ENCODE data around the gene CBX5. TPM values are rescaled to one million over a fixed set of nuclear protein-coding genes. Genes with fewer than 3 reads are reported as not detected.

CBX5 gene
- polyA plus RNA-seq, 1 donor (not counting 4 experiments of a cell fraction or from before 2014, with no cell fraction given) = 25.8 TPM

- Histone ChIP-seq H3K9ac (ENCODE audit: control insufficient read depth, extremely low read depth, insufficient read depth, low read length) (no peak overlapping the region), H3K9me1 (ENCODE audit: control insufficient read depth, extremely low read depth, insufficient read depth, low read length) (no peaks in the 10 kb centered on the region), H3K4me1 (ENCODE audit: control insufficient read depth, extremely low read depth, insufficient read depth, low read length) (peaks cover 7% of the 10 kb centered on the region), H3K9me3 (ENCODE audit: control insufficient read depth, low read depth, low read length) (no peaks in the 10 kb centered on the region), H3K79me2 (ENCODE audit: control insufficient read depth, insufficient read depth, low read length) (peaks cover 21% of the 10 kb centered on the region), H2AFZ (ENCODE audit: control insufficient read depth, low read length) (no peak overlapping the region), H3K27me3 (ENCODE audit: control insufficient read depth, extremely low read depth, insufficient read depth, low read length) (no peaks in the 10 kb centered on the region), H3K27ac (ENCODE audit: control insufficient read depth, insufficient read depth, low read length) (no peak overlapping the region), H3K4me3 (ENCODE audit: control insufficient read depth in 2 of 3, extremely low read depth in 1 of 3, insufficient read depth in 2 of 3, low read depth in 1 of 3, low read length in 3 of 3) (no peak overlapping the region), H3K4me2 (ENCODE audit: control insufficient read depth, extremely low read depth, insufficient read depth, low read depth, low read length) (no peak overlapping the region), H3K36me3 (ENCODE audit: control insufficient read depth in 2 of 2, extremely low read depth in 1 of 2, insufficient read depth in 2 of 2, low read length in 2 of 2) (peaks cover 8 to 18% of the 10 kb centered on the region in 2 experiments), H4K20me1 (ENCODE audit: control insufficient read depth, extremely low read depth, insufficient read depth, low read length) (no peaks in the 10 kb centered on the region)
- DNase-seq (ENCODE audit: low read depth, low spot score) = no peak
- TF ChIP-seq EZH2 (IDR thresholded peaks at IDR 0.05; ENCODE audit: low read length) (no peak), CTCF (optimal IDR thresholded peaks at IDR 0.05 in 1 of 3, IDR thresholded peaks at IDR 0.05 in 1 of 3, conservative IDR thresholded peaks at IDR 0.05 in 1 of 3; ENCODE audit: extremely low read depth in 1 of 3, insufficient read depth in 2 of 3, low read length in 3 of 3) (no peak)
- no peak for FAIRE-seq
- dilution Hi-C loops (cut with MboI; ENCODE audit: extremely low pct_ligation_motif_present, low sequenced_read_pairs) = no loop called here
These were observed 95.7 kb downstream of the CBX5 start for GRCh38 chr12:54184024-54184805.

- Histone ChIP-seq H3K9me3 (ENCODE audit: control insufficient read depth, low read depth, low read length) (no peaks in the 10 kb centered on the region), H3K36me3 (ENCODE audit: control insufficient read depth in 2 of 2, extremely low read depth in 1 of 2, insufficient read depth in 2 of 2, low read length in 2 of 2) (peaks cover 8 to 18% of the 10 kb centered on the region in 2 experiments), H3K4me3 (ENCODE audit: control insufficient read depth in 2 of 3, extremely low read depth in 1 of 3, insufficient read depth in 2 of 3, low read depth in 1 of 3, low read length in 3 of 3) (no peak overlapping the region), H3K9me1 (ENCODE audit: control insufficient read depth, extremely low read depth, insufficient read depth, low read length) (no peaks in the 10 kb centered on the region), H3K4me2 (ENCODE audit: control insufficient read depth, extremely low read depth, insufficient read depth, low read depth, low read length) (no peak overlapping the region), H3K4me1 (ENCODE audit: control insufficient read depth, extremely low read depth, insufficient read depth, low read length) (peaks cover 4% of the 10 kb centered on the region), H3K27ac (ENCODE audit: control insufficient read depth, insufficient read depth, low read length) (no peak overlapping the region), H3K27me3 (ENCODE audit: control insufficient read depth, extremely low read depth, insufficient read depth, low read length) (no peaks in the 10 kb centered on the region), H2AFZ (ENCODE audit: control insufficient read depth, low read length) (no peak overlapping the region), H4K20me1 (ENCODE audit: control insufficient read depth, extremely low read depth, insufficient read depth, low read length) (no peaks in the 10 kb centered on the region), H3K9ac (ENCODE audit: control insufficient read depth, extremely low read depth, insufficient read depth, low read length) (no peak overlapping the region), H3K79me2 (ENCODE audit: control insufficient read depth, insufficient read depth, low read length) (peaks cover 16% of the 10 kb centered on the region)
- no peak for FAIRE-seq
- no peak for TF ChIP-seq CTCF (optimal IDR thresholded peaks at IDR 0.05 in 1 of 3, IDR thresholded peaks at IDR 0.05 in 1 of 3, conservative IDR thresholded peaks at IDR 0.05 in 1 of 3; ENCODE audit: extremely low read depth in 1 of 3, insufficient read depth in 2 of 3, low read length in 3 of 3)
- TF ChIP-seq EZH2 (IDR thresholded peaks at IDR 0.05; ENCODE audit: low read length) = no peak
- dilution Hi-C loops (cut with MboI; ENCODE audit: extremely low pct_ligation_motif_present, low sequenced_read_pairs) = no loop called here
- no peak for DNase-seq (ENCODE audit: low read depth, low spot score)
These were observed 96.9 kb downstream of the CBX5 start for GRCh38 chr12:54182981-54183380.

Measured in keratinocyte (primary cell).